GM12878 (cell line): Measurements from ENCODE around the gene TAF7L. TPM values are rescaled to one million over a fixed set of nuclear protein-coding genes. Genes with fewer than 3 reads are reported as not detected.

Experiments used
- ATAC-seq: fragments of 200-7000 bp; cut with Tn5 transposase; 3 replicates; pipeline ENCODE4 v1.9.1; 2020; ENCODE audit warnings: mild to moderate bottlenecking, moderate library complexity
- BruUV-seq: library from RNA; stranded (reverse); fragments of 400-500 nt; replicated peaks from 2 replicates; lab custom pipeline; 2021; lab: Mats Ljungman, UMichigan
- CTCF ChIA-PET: fragments of 300-600 bp; sonication (Branson Sonifier 250); formaldehyde crosslinking; extraction: SDS; loops from one replicate; lab custom pipeline; 2021; ENCODE audit warnings: inconsistent platforms; lab: Yijun Ruan, JAX
- POLR2A ChIA-PET: fragments of 350-600 bp; formaldehyde crosslinking; extraction: SDS; loops from one replicate; lab custom pipeline; 2021; ENCODE audit warnings: inconsistent platforms; lab: Charles Lee
- RAD21 ChIA-PET: fragments of 300-600 bp; sonication (Branson Sonifier 250); formaldehyde crosslinking; loops from one replicate; lab custom pipeline; 2023; ENCODE audit warnings: antibody characterized with exemption; ENCODE audit not compliant: unreplicated experiment; lab: Charles Lee
- SMC1A ChIA-PET: fragments of 300-600 bp; sonication (Branson Sonifier 250); formaldehyde crosslinking; loops from one replicate; lab custom pipeline; 2023; ENCODE audit not compliant: unreplicated experiment, uncharacterized antibody; lab: Charles Lee
- DNase-seq: peaks from one replicate; pipeline ENCODE4 v3.0.0-alpha.2; 2011; ENCODE audit warnings: low read depth, low spot score
- FAIRE-seq: peaks from 3 replicates; lab custom pipeline; 2011; peaks lifted over from hg19 to GRCh38; lab: Jason Lieb, UNC
- H2AFZ ChIP-seq: 2 replicates; pipeline ENCODE4 v1.6.0; 2011; ENCODE audit warnings: low read depth, low read length, control low read depth; ENCODE audit not compliant: control insufficient read depth
- H3K27ac ChIP-seq: 2 replicates; pipeline ENCODE4 v1.5.1; 2011; ENCODE audit warnings: control low read depth; ENCODE audit not compliant: control insufficient read depth, insufficient read depth
- H3K27me3 ChIP-seq, 2 experiments: replicated peaks in 1 of 2; 2 replicates each; pipeline versions ENCODE4 v1.6.0 to v1.6.1; 2011; ENCODE audit warnings: low read length in 1 of 2; ENCODE audit not compliant: control insufficient read depth in 2 of 2, insufficient read depth in 2 of 2
- H3K36me3 ChIP-seq, 2 experiments: 2 replicates each; pipeline ENCODE4 v1.5.1; 2011; ENCODE audit warnings: low read length in 1 of 2; ENCODE audit not compliant: control insufficient read depth in 2 of 2, insufficient read depth in 2 of 2
- H3K4me1 ChIP-seq: 2 replicates; pipeline ENCODE4 v1.6.1; 2011; ENCODE audit warnings: mild to moderate bottlenecking, low read length, moderate library complexity, mixed read lengths; ENCODE audit not compliant: control insufficient read depth, insufficient read depth
- H3K4me2 ChIP-seq: 2 replicates; pipeline ENCODE4 v1.6.0; 2011; ENCODE audit warnings: control low read depth; ENCODE audit not compliant: control insufficient read depth, insufficient read depth
- H3K4me3 ChIP-seq: fragments of 200-600 bp; sonication (generic); 2 replicates; pipeline ENCODE4 v1.5.1; 2016
- H3K79me2 ChIP-seq: 2 replicates; pipeline ENCODE4 v1.6.0; 2011; ENCODE audit warnings: low read length; ENCODE audit not compliant: control insufficient read depth, insufficient read depth
- H3K9ac ChIP-seq: 2 replicates; pipeline ENCODE4 v1.8.0; 2011; ENCODE audit warnings: low read length, control low read depth, mixed read lengths; ENCODE audit not compliant: control insufficient read depth, insufficient read depth
- H3K9me3 ChIP-seq: replicated peaks from 3 replicates; pipeline ENCODE4 v1.5.1; 2011; ENCODE audit warnings: mild to moderate bottlenecking, low read length; ENCODE audit not compliant: control insufficient read depth, insufficient read depth
- H4K20me1 ChIP-seq: 2 replicates; pipeline ENCODE4 v1.6.0; 2011; ENCODE audit not compliant: control insufficient read depth, insufficient read depth
- BCLAF1 ChIP-seq: fragments of 450-650 bp; IDR thresholded peaks from 2 replicates; pipeline ENCODE4 v1.6.1; 2017; ENCODE audit warnings: antibody characterized with exemption, mild to moderate bottlenecking, moderate library complexity
- E2F8 ChIP-seq: fragments of 450-650 bp; IDR thresholded peaks from 2 replicates; pipeline ENCODE4 v1.6.1; 2018; ENCODE audit warnings: mild to moderate bottlenecking, low read depth, moderate library complexity; ENCODE audit not compliant: partially characterized antibody
- IKZF2 ChIP-seq, 2 experiments: fragments of 450-650 bp; IDR thresholded peaks; 2 replicates each; pipeline ENCODE4 v1.6.1; 2017; ENCODE audit warnings: mild to moderate bottlenecking in 2 of 2, moderate library complexity in 2 of 2
- IRF3 ChIP-seq: fragments of 450-650 bp; IDR thresholded peaks from 2 replicates; pipeline ENCODE4 v1.6.1; 2014; ENCODE audit warnings: mild to moderate bottlenecking
- IRF4 ChIP-seq: IDR thresholded peaks from 2 replicates; pipeline ENCODE4 v1.6.1; 2011; ENCODE audit warnings: low read depth, low read length
- MEF2B ChIP-seq: fragments of 450-650 bp; IDR thresholded peaks from 2 replicates; pipeline ENCODE4 v1.6.1; 2018; ENCODE audit warnings: mild to moderate bottlenecking, moderate library complexity; ENCODE audit not compliant: partially characterized antibody, poor library complexity, severe bottlenecking
- MLLT1 ChIP-seq: fragments of 450-650 bp; IDR thresholded peaks from 2 replicates; pipeline ENCODE4 v1.6.1; 2016; ENCODE audit warnings: mild to moderate bottlenecking
- MYC ChIP-seq: IDR thresholded peaks from 2 replicates; pipeline ENCODE4 v1.6.1; 2011; ENCODE audit warnings: mild to moderate bottlenecking, low read length, moderate library complexity, inconsistent platforms; ENCODE audit not compliant: insufficient read depth, insufficient replicate concordance, insufficient read length, severe bottlenecking
- SKIL ChIP-seq: fragments of 450-650 bp; IDR thresholded peaks from 2 replicates; pipeline ENCODE4 v1.6.1; 2017; ENCODE audit warnings: mild to moderate bottlenecking, low read depth, inconsistent platforms; ENCODE audit not compliant: poor library complexity, severe bottlenecking
- SPI1 ChIP-seq: IDR thresholded peaks from 2 replicates; pipeline ENCODE4 v1.6.1; 2011; ENCODE audit warnings: low read depth, mild to moderate bottlenecking, low read length, moderate library complexity, borderline replicate concordance; ENCODE audit not compliant: insufficient read depth
- ZSCAN29 ChIP-seq: fragments of 450-650 bp; IDR thresholded peaks from 2 replicates; pipeline ENCODE4 v1.6.1; 2017; ENCODE audit warnings: mild to moderate bottlenecking, moderate library complexity
- WGBS: methylation state at CpG from one replicate; pipeline ENCODE4 v1.1.6; 2016; ENCODE audit warnings: low lambda C conversion rate; ENCODE audit not compliant: insufficient replicate concordance, insufficient coverage; ENCODE audit errors: missing lambda C conversion rate; 5-methylcytosine and 5-hydroxymethylcytosine counted together
- in situ Hi-C: fragments of 300-500 bp; cut with MboI; formaldehyde crosslinking; loops from 9 replicates; pipeline ENCODE4 v1.14.3; 2018; ENCODE audit warnings: mixed read lengths
- intact Hi-C: fragments of 100-400 bp; cut with micrococcal nuclease; formaldehyde crosslinking; loops from one replicate; pipeline ENCODE4 v1.14.2; 2022; ENCODE audit not compliant: unreplicated experiment
- polyA plus RNA-seq, 11 experiments: library from polyadenylated mRNA; depleted of rRNA in 4 of 11; unstranded in 6 of 11; stranded (reverse) in 5 of 11; fragments of >200 nt; fragmentation: Nextera tagmentation in 4 of 11; fragmentation: Illumina TruSeq in 1 of 11; extraction: Ambion mirVana in 4 of 11; extraction: Trizol in 1 of 11; gene quantifications; 1 replicate in 1 of 11; 2 replicates in 10 of 11; pipeline versions ENCODE4 v1.2.1 to v1.2.3, GENCODE V29; 2011 to 2016; ENCODE audit warnings: inconsistent platforms in 2 of 11, missing spikeins in 2 of 11, low read depth in 1 of 11
- total RNA-seq, 4 experiments: library from RNA; depleted of rRNA in 3 of 4; stranded (reverse); fragments of >200 nt in 3 of 4; fragmentation: Illumina TruSeq in 1 of 4; extraction: Trizol in 1 of 4; gene quantifications; 2 replicates each; pipeline versions ENCODE4 v1.2.1 to v1.2.3, GENCODE V29; 2013 to 2021

The TAF7L gene
- total and polyA plus RNA-seq, 10 of the 15 experiments (the other 5 are each of a cell fraction or from before 2014, with no cell fraction given), result 0.05 to 0.11 (median 0.08) TPM; not detected in 6

- TF ChIP-seq SPI1 (no peak), MLLT1 (no peak), IKZF2 (IDR thresholded peaks at IDR 0.05) (no peak), MYC (no peak)
- TF ChIP-seq, all 136 proteins: peak for 0
Measured at GRCh38 chrX:101258259-101258581, 32.9 kb downstream of the TAF7L start (continued).

- FAIRE-seq, result no peak
- Histone ChIP-seq H3K4me3 (no peak overlapping the region), H2AFZ (no peak overlapping the region), H3K79me2 (no peaks in the 10 kb centered on the region), H3K9ac (no peak overlapping the region), H3K27me3 (no peaks in the 10 kb centered on the region), H4K20me1 (no peaks in the 10 kb centered on the region), H3K27ac (no peak overlapping the region), H3K9me3 (no peaks in the 10 kb centered on the region), H3K4me1 (no peaks in the 10 kb centered on the region), H3K36me3 (no peaks in the 10 kb centered on the region), H3K4me2 (no peak overlapping the region)
- ChIA-PET RAD21 (no interaction called here), CTCF (no interaction called here), POLR2A (no interaction called here), SMC1A (no interaction called here)
- intact Hi-C loops (no loop called here), in situ Hi-C loops (no loop called here)
- no peak for DNase-seq
- WGBS, result 39% methylated on average over 4 of the region's 4 CpGs
- ATAC-seq, result no peak
- no TSS peak for BruUV-seq
- TF ChIP-seq E2F8 (no peak), BCLAF1 (no peak), ZSCAN29 (no peak), IRF3 (no peak), IRF4 (no peak), SKIL (no peak), MEF2B (no peak)
Measured at GRCh38 chrX:101257448-101258258, 33.5 kb downstream of the TAF7L start.
